Measurements from ENCODE around the gene ABCA1.

The ABCA1 gene

GRCh38 chr9:104800068-104800785 lies 127.7 kb downstream of the ABCA1 start:
- no peak for DNase-seq (ENCODE audit: low read depth in 2 of 2)

GRCh38 chr9:104798209-104798995 lies 129.6 kb downstream of the ABCA1 start:
- no peak for DNase-seq (ENCODE audit: low read depth in 2 of 2)

- no peak for DNase-seq (ENCODE audit: low read depth in 2 of 2)
Measured at GRCh38 chr9:104795857-104796256, 132.1 kb downstream of the ABCA1 start.

- no peak for DNase-seq (ENCODE audit: low read depth in 2 of 2)
Measured at GRCh38 chr9:104795082-104795481, 132.9 kb downstream of the ABCA1 start.

- DNase-seq (ENCODE audit: low read depth in 2 of 2), result no peak
Measured at GRCh38 chr9:104794070-104794469, 133.9 kb downstream of the ABCA1 start.

- no peak for DNase-seq (ENCODE audit: low read depth in 2 of 2)
Measured at GRCh38 chr9:104788251-104788650, 139.7 kb downstream of the ABCA1 start.

- no peak for DNase-seq (ENCODE audit: low read depth in 2 of 2)
Measured at GRCh38 chr9:104787306-104788015, 140.5 kb downstream of the ABCA1 start.

GRCh38 chr9:104786293-104786692 lies 141.7 kb downstream of the ABCA1 start:
- DNase-seq (ENCODE audit: low read depth in 2 of 2), result no peak

GRCh38 chr9:104784098-104784497 lies 143.9 kb downstream of the ABCA1 start:
- DNase-seq (ENCODE audit: low read depth in 2 of 2), result no peak

- DNase-seq (ENCODE audit: low read depth in 2 of 2), result no peak
Measured at GRCh38 chr9:104783588-104783987, 144.4 kb downstream of the ABCA1 start.

- DNase-seq (ENCODE audit: low read depth in 2 of 2), result no peak
Measured at GRCh38 chr9:104780796-104781395, 147.1 kb downstream of the ABCA1 start.

- no peak for DNase-seq (ENCODE audit: low read depth in 2 of 2)
Measured at GRCh38 chr9:104779946-104780535, 147.9 kb downstream of the ABCA1 start.

- no peak for DNase-seq (ENCODE audit: low read depth in 2 of 2)
Measured at GRCh38 chr9:104779334-104779733, 148.6 kb downstream of the ABCA1 start.

GRCh38 chr9:104778802-104779201 lies 149.2 kb downstream of the ABCA1 start:
- no peak for DNase-seq (ENCODE audit: low read depth in 2 of 2)

GRCh38 chr9:104776797-104777196 lies 151.2 kb downstream of the ABCA1 start:
- no peak for DNase-seq (ENCODE audit: low read depth in 2 of 2)

- no peak for DNase-seq (ENCODE audit: low read depth in 2 of 2)
Measured at GRCh38 chr9:104775976-104776375, 152.0 kb downstream of the ABCA1 start.

GRCh38 chr9:104775574-104775936 lies 152.4 kb downstream of the ABCA1 start:
- DNase-seq (ENCODE audit: low read depth in 2 of 2), result no peak

- no peak for DNase-seq (ENCODE audit: low read depth in 2 of 2)
Measured at GRCh38 chr9:104774831-104775573, 153.0 kb downstream of the ABCA1 start.

GRCh38 chr9:104774132-104774531 lies 153.8 kb downstream of the ABCA1 start:
- no peak for DNase-seq (ENCODE audit: low read depth in 2 of 2)

- DNase-seq (ENCODE audit: low read depth in 2 of 2), result no peak
Measured at GRCh38 chr9:104772714-104773510, 155.0 kb downstream of the ABCA1 start.

All from fibroblast of skin of left quadriceps (primary cell).